CD4-positive, alpha-beta memory T cell (primary cell): ENCODE results near the gene SELENOW. TPM values are rescaled to one million over a fixed set of nuclear protein-coding genes. Genes with fewer than 3 reads are reported as not detected.

ENCODE experiments used
- CTCF ChIA-PET: fragments of 350-600 bp; sonication (Branson Sonifier 250); formaldehyde crosslinking; loops from one replicate; lab custom pipeline; 2021; ENCODE audit warnings: inconsistent platforms; ENCODE audit not compliant: partially characterized antibody; lab: Charles Lee
- POLR2A ChIA-PET: fragments of 350-600 bp; sonication (Branson Sonifier 250); formaldehyde crosslinking; loops from one replicate; lab custom pipeline; 2021; ENCODE audit not compliant: partially characterized antibody; lab: Charles Lee
- DNase-seq, 5 donors: peaks; one replicate each; pipeline versions ENCODE4 v3.0.0 to v3.0.0-alpha.2; 2020 to 2022; ENCODE audit warnings: mixed read lengths in 1 of 5
- H3K27ac ChIP-seq: one replicate; pipeline ENCODE4 v1.7.0; 2013; ENCODE audit warnings: low read depth, low read length
- H3K27me3 ChIP-seq: 2 replicates; pipeline ENCODE4 v1.7.0; 2013; ENCODE audit warnings: mild to moderate bottlenecking, low read length, moderate library complexity; ENCODE audit not compliant: insufficient read depth
- H3K36me3 ChIP-seq: 2 replicates; pipeline ENCODE4 v1.7.0; 2013; ENCODE audit warnings: mild to moderate bottlenecking, low read length, moderate library complexity; ENCODE audit not compliant: insufficient read depth
- H3K4me1 ChIP-seq: 2 replicates; pipeline ENCODE4 v1.7.0; 2013; ENCODE audit warnings: mild to moderate bottlenecking, low read length, moderate library complexity; ENCODE audit not compliant: insufficient read depth
- H3K4me3 ChIP-seq, 2 donors: one replicate each; pipeline ENCODE4 v1.7.0; 2013; ENCODE audit warnings: low read length in 2 of 2, mild to moderate bottlenecking in 1 of 2
- H3K9me3 ChIP-seq, 2 donors: one replicate each; pipeline ENCODE4 v1.7.0; 2013; ENCODE audit warnings: low read length in 2 of 2, control low read depth in 1 of 2; ENCODE audit not compliant: control insufficient read depth in 1 of 2
- H3K27ac Mint-ChIP-seq, 7 donors: one replicate each; pipeline ENCODE4 v1.8.0; 2020 to 2021; ENCODE audit warnings: mixed read lengths in 7 of 7, mild to moderate bottlenecking in 6 of 7, inconsistent platforms in 3 of 7, moderate library complexity in 3 of 7
- H3K27me3 Mint-ChIP-seq, 2 donors: one replicate each; pipeline ENCODE4 v1.8.0; 2020 to 2021; ENCODE audit warnings: mixed read lengths in 2 of 2
- H3K36me3 Mint-ChIP-seq, 2 donors: one replicate each; pipeline ENCODE4 v1.8.0; 2020 to 2021; ENCODE audit warnings: mixed read lengths in 2 of 2, inconsistent platforms in 1 of 2, mild to moderate bottlenecking in 1 of 2
- H3K4me1 Mint-ChIP-seq, 4 donors: one replicate each; pipeline ENCODE4 v1.8.0; 2020 to 2021; ENCODE audit warnings: mixed read lengths in 4 of 4, mild to moderate bottlenecking in 1 of 4
- H3K4me3 Mint-ChIP-seq, 8 donors: one replicate each; pipeline ENCODE4 v1.8.0; 2020 to 2021; ENCODE audit warnings: mixed read lengths in 8 of 8, mild to moderate bottlenecking in 7 of 8, moderate library complexity in 6 of 8, inconsistent platforms in 3 of 8
- H3K9me3 Mint-ChIP-seq, 8 donors: one replicate each; pipeline ENCODE4 v1.8.0; 2020 to 2021; ENCODE audit warnings: mixed read lengths in 8 of 8, mild to moderate bottlenecking in 5 of 8, inconsistent platforms in 3 of 8, moderate library complexity in 1 of 8
- intact Hi-C: fragments of 100-400 bp; cut with micrococcal nuclease; formaldehyde crosslinking; loops from one replicate; pipeline ENCODE4 v1.15.1; 2023
- polyA plus RNA-seq, 2 donors: library from polyadenylated mRNA; unstranded; fragments of 300-500 nt; fragmentation: Illumina TruSeq; gene quantifications; one replicate each; pipeline ENCODE4 v1.2.3, GENCODE V29; 2021
- total RNA-seq, 2 experiments: library from RNA; stranded (reverse); gene quantifications; one replicate each; pipeline ENCODE4 v1.2.3, GENCODE V29; 2021

SELENOW gene
- total and polyA plus RNA-seq, 4 experiments from 2014 or later, result 116 to 352 (median 236) TPM

DNA sequence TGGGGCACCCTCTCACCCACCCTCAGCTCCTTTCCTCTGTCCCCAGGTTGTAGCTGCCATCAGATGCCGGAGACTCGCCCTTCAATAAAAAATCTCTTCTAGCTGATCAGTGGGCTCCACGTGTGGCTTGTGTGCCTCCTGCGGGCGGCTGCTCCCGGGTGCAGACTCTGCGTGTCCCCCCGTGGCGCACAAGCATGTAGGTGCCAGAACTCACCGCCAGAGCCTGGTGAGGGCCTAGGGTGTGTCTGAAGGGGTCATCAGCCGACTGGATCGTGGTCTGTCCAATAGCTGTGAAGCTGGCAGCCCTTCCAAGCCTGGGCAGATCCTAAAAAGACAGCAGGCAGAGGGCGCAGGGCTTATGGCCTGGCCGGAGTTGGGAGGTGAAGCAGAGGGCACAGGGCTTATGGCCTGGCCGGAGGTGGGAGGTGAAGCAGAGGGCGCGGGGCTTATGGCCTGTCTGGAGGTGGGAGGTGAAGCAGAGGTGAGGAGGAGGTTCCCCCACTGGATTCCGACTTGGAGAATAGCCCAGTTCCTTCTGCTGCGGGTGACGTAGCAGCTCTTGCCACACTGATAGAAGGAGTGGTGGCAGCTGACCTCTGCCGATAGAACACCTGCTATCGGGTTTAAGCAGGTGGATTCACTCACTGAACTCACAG is 21.4 kb upstream of the SELENOW start:
- Mint-ChIP-seq H3K9me3 (peaks cover 0 to 3% (median 0%) of the 10 kb centered on the region in 8 donors), H3K4me1 (no peaks in the 10 kb centered on the region), H3K4me3 (no peak overlapping the region), H3K27ac (peak overlapping the region in 1 of 7 donors; percentile 19), H3K36me3 (peaks cover 41 to 50% of the 10 kb centered on the region in 2 donors), H3K27me3 (no peaks in the 10 kb centered on the region)
- H3K4me1 ChIP-seq, result no peaks in the 10 kb centered on the region
- no peaks in the 10 kb centered on the region for H3K27me3 ChIP-seq
- DNase-seq, result no peak
- H3K4me3 ChIP-seq, result no peak overlapping the region
- H3K9me3 ChIP-seq, result no peaks in the 10 kb centered on the region
- ChIA-PET CTCF (interaction anchor here (1.0 kb wide), 1 partner anchor 32 kb away, joined by 3 read pairs; no protein-coding TSS in a partner anchor), POLR2A (interaction anchor here (1.4 to 1.7 kb wide), 2 partner anchors 10 to 11 kb away, joined by 3 read pairs; partner anchors contain the start of gene NOP53)
- H3K27ac ChIP-seq, result no peak overlapping the region
- peaks cover 61% of the 10 kb centered on the region for H3K36me3 ChIP-seq
- intact Hi-C loops, result no loop called here

- DNase-seq, result no peak
- H3K27ac ChIP-seq, result no peak overlapping the region
- no peaks in the 10 kb centered on the region for H3K4me1 ChIP-seq
- H3K4me3 ChIP-seq, result no peak overlapping the region
- Mint-ChIP-seq H3K4me3 (no peak overlapping the region), H3K36me3 (peaks cover 37 to 43% of the 10 kb centered on the region in 2 donors), H3K9me3 (peaks cover 0 to 3% (median 0%) of the 10 kb centered on the region in 8 donors), H3K27ac (peak overlapping the region in 1 of 7 donors; percentile 35), H3K4me1 (no peaks in the 10 kb centered on the region), H3K27me3 (no peaks in the 10 kb centered on the region)
- H3K27me3 ChIP-seq, result no peaks in the 10 kb centered on the region
- ChIA-PET POLR2A (interaction anchor here (1.3 to 2.0 kb wide), 4 partner anchors 11 to 21 kb away, joined by 3 to 7 read pairs (median 3); partner anchors contain the start of genes NOP53 and SELENOW), CTCF (interaction anchor here (1.2 to 1.5 kb wide), 2 partner anchors 10 to 206 kb away, joined by 3 to 4 read pairs; no protein-coding TSS in a partner anchor)
- intact Hi-C loops, result no loop called here
- H3K36me3 ChIP-seq, result peaks cover 54% of the 10 kb centered on the region
- no peaks in the 10 kb centered on the region for H3K9me3 ChIP-seq
Observed at GRCh38 chr19:47757617-47758442, 20.7 kb upstream of the SELENOW start.

DNA sequence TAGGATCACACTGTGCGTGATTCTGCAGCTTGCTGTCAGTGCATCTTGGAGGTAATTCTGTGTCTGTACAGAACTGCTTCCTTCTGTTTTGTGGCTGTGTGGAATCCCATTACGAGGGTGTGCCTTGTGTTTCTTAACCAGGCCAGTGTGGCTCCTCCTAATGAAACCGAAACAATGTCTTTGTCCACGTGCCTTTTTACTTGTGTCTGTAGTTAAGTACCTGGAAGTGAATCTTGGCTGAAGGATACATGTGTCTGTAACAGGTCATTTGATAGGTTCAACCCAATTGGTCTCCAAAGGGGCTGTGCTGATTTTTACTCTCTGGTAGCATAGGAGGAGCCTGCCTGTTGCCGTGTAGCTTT is 20.1 kb upstream of the SELENOW start:
- intact Hi-C loops, result no loop called here
- ChIA-PET CTCF (interaction anchor here (1.2 to 1.5 kb wide), 2 partner anchors 10 to 205 kb away, joined by 3 to 4 read pairs; no protein-coding TSS in a partner anchor), POLR2A (interaction anchor here (1.3 to 2.0 kb wide), 4 partner anchors 10 to 20 kb away, joined by 3 to 7 read pairs (median 4); partner anchors contain the start of genes NOP53 and SELENOW)
- Histone ChIP-seq H3K4me1 (no peaks in the 10 kb centered on the region), H3K9me3 (no peaks in the 10 kb centered on the region), H3K27me3 (no peaks in the 10 kb centered on the region), H3K27ac (no peak overlapping the region), H3K36me3 (peaks cover 48% of the 10 kb centered on the region), H3K4me3 (no peak overlapping the region)
- H3K27ac Mint-ChIP-seq, result peak overlapping the region in 2 of 7 donors; percentile 14 to 35
- H3K9me3 Mint-ChIP-seq, result peaks cover 0 to 3% (median 0%) of the 10 kb centered on the region in 8 donors
- peaks cover 31 to 37% of the 10 kb centered on the region in 2 donors for H3K36me3 Mint-ChIP-seq
- H3K4me1 Mint-ChIP-seq, result no peaks in the 10 kb centered on the region
- no peaks in the 10 kb centered on the region for H3K27me3 Mint-ChIP-seq
- no peak overlapping the region for H3K4me3 Mint-ChIP-seq
- no peak for DNase-seq

- intact Hi-C loops, result no loop called here
- H3K36me3 ChIP-seq, result peaks cover 30% of the 10 kb centered on the region
- no peak overlapping the region for H3K4me3 Mint-ChIP-seq
- no peaks in the 10 kb centered on the region for H3K4me1 ChIP-seq
- ChIA-PET CTCF (no interaction called here), POLR2A (interaction anchor here (0.6 kb wide), 1 partner anchor 24 kb away, joined by 4 read pairs; no protein-coding TSS in a partner anchor)
- no peak overlapping the region for H3K4me3 ChIP-seq
- H3K27ac ChIP-seq, result no peak overlapping the region
- no peaks in the 10 kb centered on the region for H3K27me3 Mint-ChIP-seq
- DNase-seq, result no peak
- H3K27ac Mint-ChIP-seq, result no peak overlapping the region
- H3K36me3 Mint-ChIP-seq, result peaks cover 24 to 29% of the 10 kb centered on the region in 2 donors
- no peaks in the 10 kb centered on the region for H3K27me3 ChIP-seq
- no peaks in the 10 kb centered on the region for H3K4me1 Mint-ChIP-seq
- no peaks in the 10 kb centered on the region for H3K9me3 ChIP-seq
- peaks cover 0 to 3% (median 0%) of the 10 kb centered on the region in 8 donors for H3K9me3 Mint-ChIP-seq
Observed at GRCh38 chr19:47760632-47760999, 17.9 kb upstream of the SELENOW start.

- ChIA-PET POLR2A (no interaction called here), CTCF (no interaction called here)
- peak overlapping the region in 4 of 7 donors; percentile 13 to 57 (median 23) for H3K27ac Mint-ChIP-seq
Observed at GRCh38 chr19:47761566-47761965, 16.9 kb upstream of the SELENOW start.

DNA sequence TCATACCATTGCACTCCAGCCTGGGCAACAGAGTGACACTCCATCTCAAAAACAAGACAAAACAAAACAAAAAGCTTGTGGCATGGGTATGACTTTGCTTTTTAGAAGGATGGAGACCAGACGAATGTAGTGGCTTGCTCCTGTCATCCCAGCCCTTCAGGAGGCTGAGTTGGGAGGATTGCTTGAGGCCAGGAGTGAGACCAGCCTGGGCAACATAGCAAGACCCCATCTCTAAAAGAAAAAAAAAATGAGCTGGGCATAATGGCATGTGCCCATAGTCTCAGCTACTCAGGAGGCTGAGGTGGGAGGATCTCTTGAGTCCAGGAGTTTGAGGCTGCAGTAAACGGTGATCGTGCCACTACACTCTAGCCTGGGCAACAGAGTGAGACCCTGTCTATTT is 16.4 kb upstream of the SELENOW start:
- no peak for DNase-seq
- H3K27me3 ChIP-seq, result no peaks in the 10 kb centered on the region
- H3K4me1 Mint-ChIP-seq, result no peaks in the 10 kb centered on the region
- intact Hi-C loops, result no loop called here
- no peak overlapping the region for H3K4me3 ChIP-seq
- ChIA-PET POLR2A (no interaction called here), CTCF (no interaction called here)
- H3K4me1 ChIP-seq, result no peaks in the 10 kb centered on the region
- peaks cover 0 to 2% (median 0%) of the 10 kb centered on the region in 8 donors for H3K9me3 Mint-ChIP-seq
- H3K36me3 Mint-ChIP-seq, result peaks cover 20 to 21% of the 10 kb centered on the region in 2 donors
- H3K4me3 Mint-ChIP-seq, result no peak overlapping the region
- H3K27ac ChIP-seq, result no peak overlapping the region
- peak overlapping the region in 2 of 7 donors; percentile 15 to 31 for H3K27ac Mint-ChIP-seq
- no peaks in the 10 kb centered on the region for H3K27me3 Mint-ChIP-seq
- no peaks in the 10 kb centered on the region for H3K9me3 ChIP-seq
- peaks cover 16% of the 10 kb centered on the region for H3K36me3 ChIP-seq

More at GRCh38 chr19:47761566-47761965, 16.9 kb upstream of the SELENOW start:
- Histone ChIP-seq H3K4me3 (no peak overlapping the region), H3K36me3 (peaks cover 22% of the 10 kb centered on the region), H3K27ac (no peak overlapping the region), H3K9me3 (no peaks in the 10 kb centered on the region), H3K27me3 (no peaks in the 10 kb centered on the region), H3K4me1 (no peaks in the 10 kb centered on the region)
- Mint-ChIP-seq H3K9me3 (peaks cover 0 to 3% (median 0%) of the 10 kb centered on the region in 8 donors), H3K4me1 (no peaks in the 10 kb centered on the region), H3K27me3 (no peaks in the 10 kb centered on the region), H3K36me3 (peaks cover 24 to 26% of the 10 kb centered on the region in 2 donors), H3K4me3 (no peak overlapping the region)
- DNase-seq, result no peak
- intact Hi-C loops, result no loop called here
